H9 (cell line): ENCODE measurements around the gene TSHZ1. TPM values are rescaled to one million over a fixed set of nuclear protein-coding genes. Genes with fewer than 3 reads are reported as not detected.

Source experiments
- DNase-seq: peaks from one replicate; pipeline ENCODE4 v3.0.0-alpha.2; 2017
- H2AFZ ChIP-seq: one replicate; pipeline ENCODE4 v1.6.1; 2013; ENCODE audit warnings: mild to moderate bottlenecking, low read length, control low read depth, moderate library complexity
- H2AK5ac ChIP-seq: 2 replicates; pipeline ENCODE4 v1.6.1; 2013; ENCODE audit warnings: low read length, control low read depth, mixed read lengths; ENCODE audit not compliant: insufficient read length
- H2BK120ac ChIP-seq: one replicate; pipeline ENCODE4 v1.6.1; 2013; ENCODE audit warnings: low read depth, mild to moderate bottlenecking, low read length, control low read depth, inconsistent platforms; ENCODE audit not compliant: poor library complexity, severe bottlenecking
- H2BK12ac ChIP-seq: 2 replicates; pipeline ENCODE4 v1.6.1; 2013; ENCODE audit warnings: low read length, control low read depth, mixed read lengths, low read depth; ENCODE audit not compliant: insufficient read length
- H2BK15ac ChIP-seq: 2 replicates; pipeline ENCODE4 v1.6.1; 2013; ENCODE audit warnings: low read depth, low read length, control low read depth
- H2BK20ac ChIP-seq: one replicate; pipeline ENCODE4 v1.6.1; 2013; ENCODE audit warnings: low read depth, mild to moderate bottlenecking, low read length, control low read depth, inconsistent platforms; ENCODE audit not compliant: poor library complexity, severe bottlenecking
- H2BK5ac ChIP-seq: 2 replicates; pipeline ENCODE4 v1.6.1; 2013; ENCODE audit warnings: low read length, control low read depth, mixed read lengths; ENCODE audit not compliant: insufficient read length
- H3K14ac ChIP-seq: 2 replicates; pipeline ENCODE4 v1.6.1; 2013; ENCODE audit warnings: low read length, control low read depth; ENCODE audit not compliant: insufficient read depth
- H3K18ac ChIP-seq: 2 replicates; pipeline ENCODE4 v1.6.1; 2013; ENCODE audit warnings: low read depth, mild to moderate bottlenecking, mixed read lengths, low read length, control low read depth; ENCODE audit not compliant: insufficient read length
- H3K23ac ChIP-seq: 2 replicates; pipeline ENCODE4 v1.6.1; 2013; ENCODE audit warnings: low read length, control low read depth, mixed read lengths, low read depth; ENCODE audit not compliant: insufficient read length
- H3K23me2 ChIP-seq: 2 replicates; pipeline ENCODE4 v1.6.1; 2013; ENCODE audit warnings: low read depth, mild to moderate bottlenecking, mixed read lengths, low read length, control low read depth; ENCODE audit not compliant: insufficient read length, poor library complexity, severe bottlenecking
- H3K27ac ChIP-seq: 2 replicates; pipeline ENCODE4 v1.5.1; 2013; ENCODE audit warnings: low read length, control low read depth, mixed read lengths, low read depth; ENCODE audit not compliant: insufficient read length
- H3K27me3 ChIP-seq: 2 replicates; pipeline ENCODE4 v1.6.1; 2013; ENCODE audit warnings: low read length, control low read depth, inconsistent platforms; ENCODE audit not compliant: insufficient read depth
- H3K4ac ChIP-seq: 2 replicates; pipeline ENCODE4 v1.6.1; 2013; ENCODE audit warnings: low read depth, mild to moderate bottlenecking, control low read depth, inconsistent platforms, low read length, moderate library complexity
- H3K4me1 ChIP-seq: 2 replicates; pipeline ENCODE4 v1.6.1; 2013; ENCODE audit warnings: low read length, control low read depth, inconsistent platforms; ENCODE audit not compliant: insufficient read depth
- H3K4me2 ChIP-seq: 2 replicates; pipeline ENCODE4 v1.6.1; 2013; ENCODE audit warnings: low read length, control low read depth, mixed read lengths; ENCODE audit not compliant: insufficient read length, insufficient read depth
- H3K56ac ChIP-seq: 2 replicates; pipeline ENCODE4 v1.6.1; 2013; ENCODE audit warnings: low read depth, mild to moderate bottlenecking, mixed read lengths, low read length, control low read depth; ENCODE audit not compliant: insufficient read length
- H3K79me1 ChIP-seq: 2 replicates; pipeline ENCODE4 v1.6.1; 2013; ENCODE audit warnings: low read depth, mild to moderate bottlenecking, moderate library complexity, low read length, control low read depth, inconsistent platforms; ENCODE audit not compliant: insufficient read depth, poor library complexity, severe bottlenecking
- H3K79me2 ChIP-seq: 2 replicates; pipeline ENCODE4 v1.6.1; 2013; ENCODE audit warnings: low read length, control low read depth, inconsistent platforms; ENCODE audit not compliant: insufficient read depth
- H3K9ac ChIP-seq: 2 replicates; pipeline ENCODE4 v1.6.1; 2013; ENCODE audit warnings: low read length, control low read depth, mixed read lengths; ENCODE audit not compliant: insufficient read length; ENCODE audit errors: extremely low read depth
- H3K9me3 ChIP-seq: one replicate; pipeline ENCODE4 v1.6.1; 2013; ENCODE audit warnings: low read depth, low read length, inconsistent platforms; ENCODE audit not compliant: control insufficient read depth
- H3T11ph ChIP-seq: one replicate; pipeline ENCODE4 v1.6.1; 2013; ENCODE audit warnings: mild to moderate bottlenecking, low read length, control low read depth, inconsistent platforms
- H4K20me1 ChIP-seq: one replicate; pipeline ENCODE4 v1.6.1; 2013; ENCODE audit not compliant: control insufficient read depth, insufficient read length, insufficient read depth
- H4K5ac ChIP-seq: 2 replicates; pipeline ENCODE4 v1.6.1; 2013; ENCODE audit warnings: low read depth, mild to moderate bottlenecking, mixed read lengths, low read length, control low read depth; ENCODE audit not compliant: insufficient read length
- H4K8ac ChIP-seq: replicated peaks from 2 replicates; pipeline ENCODE4 v1.6.1; 2013; ENCODE audit warnings: low read length, control low read depth, mixed read lengths, low read depth; ENCODE audit not compliant: insufficient read length
- H4K91ac ChIP-seq: 2 replicates; pipeline ENCODE4 v1.6.1; 2013; ENCODE audit warnings: low read depth, mild to moderate bottlenecking, moderate library complexity, mixed read lengths, low read length, control low read depth; ENCODE audit not compliant: insufficient read length
- H3K27ac Mint-ChIP-seq, 3 experiments: 2 replicates in 2 of 3; 3 replicates in 1 of 3; pipeline ENCODE4 v1.8.0; 2020 to 2021; ENCODE audit warnings: mixed read lengths in 3 of 3, mild to moderate bottlenecking in 1 of 3, moderate library complexity in 1 of 3
- H3K27me3 Mint-ChIP-seq: 2 replicates; pipeline ENCODE4 v1.8.0; 2021; ENCODE audit warnings: low read depth, mild to moderate bottlenecking, moderate library complexity, mixed read lengths
- H3K36me3 Mint-ChIP-seq, 3 experiments: 2 replicates in 2 of 3; 3 replicates in 1 of 3; pipeline ENCODE4 v1.8.0; 2020 to 2021; ENCODE audit warnings: low read depth in 3 of 3, mixed read lengths in 3 of 3; ENCODE audit not compliant: insufficient read depth in 1 of 3
- H3K4me1 Mint-ChIP-seq, 2 experiments: 2 replicates each; pipeline ENCODE4 v1.8.0; 2020; ENCODE audit warnings: mixed read lengths in 2 of 2
- H3K4me3 Mint-ChIP-seq, 2 experiments: 2 replicates in 1 of 2; 3 replicates in 1 of 2; pipeline ENCODE4 v1.8.0; 2020 to 2021; ENCODE audit warnings: mild to moderate bottlenecking in 2 of 2, mixed read lengths in 2 of 2, moderate library complexity in 1 of 2
- H3K9me3 Mint-ChIP-seq, 2 experiments: 2 replicates in 1 of 2; 3 replicates in 1 of 2; pipeline ENCODE4 v1.8.0; 2020; ENCODE audit warnings: mild to moderate bottlenecking in 2 of 2, mixed read lengths in 2 of 2, moderate library complexity in 1 of 2
- WGBS: extraction: QIAGEN DNeasy Blood & Tissue Kit; methylation state at CpG from one replicate; pipeline ENCODE4 v1.1.7; 2013; ENCODE audit warnings: missing lambda C conversion rate, low lambda C conversion rate, mixed read lengths; ENCODE audit not compliant: insufficient read length; ENCODE audit errors: extremely low coverage; 5-methylcytosine and 5-hydroxymethylcytosine counted together
- total RNA-seq: library from RNA; stranded (reverse); gene quantifications from 2 replicates; pipeline ENCODE4 v1.2.1, GENCODE V29; 2021
- TF ChIP-seq, protein P1 (sequence below): fragments of 200-600 bp; sonication (generic); conservative IDR thresholded peaks from 3 replicates; pipeline ENCODE4 v1.8.0; 2021; ENCODE audit warnings: antibody characterized with exemption, mild to moderate bottlenecking

The TSHZ1 gene
- total RNA-seq, 1 experiment from 2014 or later: 0.15 TPM

DNA sequence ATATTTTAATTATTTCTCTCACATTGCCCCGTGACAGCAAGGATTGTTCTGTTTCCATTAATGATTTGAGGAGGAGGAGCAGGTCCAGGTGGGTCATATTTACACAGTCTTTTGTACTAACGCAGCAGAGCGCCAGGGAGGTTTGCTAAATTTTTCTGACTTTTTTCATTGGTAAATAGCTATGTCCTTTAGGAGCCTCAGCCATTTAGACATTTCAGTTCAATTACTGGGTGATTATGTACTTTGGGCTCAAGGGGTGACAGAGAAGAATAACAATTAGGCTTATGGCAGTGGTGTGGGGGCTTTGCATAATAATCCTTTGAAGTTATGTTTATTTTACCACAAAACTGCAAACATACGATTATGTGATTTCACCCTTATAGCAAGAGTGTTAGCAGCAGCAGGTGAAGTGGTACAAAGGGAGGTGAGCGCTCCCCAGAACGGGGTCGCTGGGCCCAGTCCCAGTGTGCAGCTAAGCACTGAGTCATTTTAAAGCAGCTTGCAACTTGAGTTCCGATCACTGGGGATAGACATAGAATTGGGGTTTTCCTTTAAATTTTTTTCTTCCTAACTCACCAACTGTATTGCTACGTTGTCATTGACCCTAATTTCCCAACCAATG, 80.3 kb downstream of the TSHZ1 start:
- no peak overlapping the region for H2BK5ac ChIP-seq
- no peak overlapping the region for H3K4me2 ChIP-seq
- no peaks in the 10 kb centered on the region for H3K4me1 ChIP-seq
- H2BK15ac ChIP-seq: no peak overlapping the region
- no peaks in the 10 kb centered on the region for H3K79me1 ChIP-seq
- no peak overlapping the region for H3T11ph ChIP-seq
- no peaks in the 10 kb centered on the region for H3K23me2 ChIP-seq
- H4K91ac ChIP-seq: no peak overlapping the region
- H4K8ac ChIP-seq: no peak overlapping the region
- H3K56ac ChIP-seq: no peak overlapping the region
- no peaks in the 10 kb centered on the region for H4K20me1 ChIP-seq
- no peak overlapping the region for H3K14ac ChIP-seq
- no peaks in the 10 kb centered on the region for H3K79me2 ChIP-seq
- no peak overlapping the region for H3K9ac ChIP-seq
- H3K4ac ChIP-seq: no peak overlapping the region
- no peak overlapping the region for H2AK5ac ChIP-seq
- DNase-seq: no peak
- no peak overlapping the region for H3K18ac ChIP-seq
- no peaks in the 10 kb centered on the region for H3K9me3 ChIP-seq
- H3K27me3 Mint-ChIP-seq: peaks cover 3% of the 10 kb centered on the region; the same call in 1 of the 2 replicates
- H2BK120ac ChIP-seq: no peak overlapping the region
- H2BK20ac ChIP-seq: no peak overlapping the region
- no peaks in the 10 kb centered on the region for H3K36me3 Mint-ChIP-seq
- no peak overlapping the region for H4K5ac ChIP-seq
- no peak overlapping the region for H3K4me3 Mint-ChIP-seq
- no peaks in the 10 kb centered on the region for H3K27me3 ChIP-seq
- peaks cover 3 to 11% of the 10 kb centered on the region in 2 experiments; a peak in 3 of 4 replicates for H3K4me1 Mint-ChIP-seq
- no peak overlapping the region for H3K27ac ChIP-seq
- no peak overlapping the region for H2AFZ ChIP-seq
- TF ChIP-seq, protein P1, sequence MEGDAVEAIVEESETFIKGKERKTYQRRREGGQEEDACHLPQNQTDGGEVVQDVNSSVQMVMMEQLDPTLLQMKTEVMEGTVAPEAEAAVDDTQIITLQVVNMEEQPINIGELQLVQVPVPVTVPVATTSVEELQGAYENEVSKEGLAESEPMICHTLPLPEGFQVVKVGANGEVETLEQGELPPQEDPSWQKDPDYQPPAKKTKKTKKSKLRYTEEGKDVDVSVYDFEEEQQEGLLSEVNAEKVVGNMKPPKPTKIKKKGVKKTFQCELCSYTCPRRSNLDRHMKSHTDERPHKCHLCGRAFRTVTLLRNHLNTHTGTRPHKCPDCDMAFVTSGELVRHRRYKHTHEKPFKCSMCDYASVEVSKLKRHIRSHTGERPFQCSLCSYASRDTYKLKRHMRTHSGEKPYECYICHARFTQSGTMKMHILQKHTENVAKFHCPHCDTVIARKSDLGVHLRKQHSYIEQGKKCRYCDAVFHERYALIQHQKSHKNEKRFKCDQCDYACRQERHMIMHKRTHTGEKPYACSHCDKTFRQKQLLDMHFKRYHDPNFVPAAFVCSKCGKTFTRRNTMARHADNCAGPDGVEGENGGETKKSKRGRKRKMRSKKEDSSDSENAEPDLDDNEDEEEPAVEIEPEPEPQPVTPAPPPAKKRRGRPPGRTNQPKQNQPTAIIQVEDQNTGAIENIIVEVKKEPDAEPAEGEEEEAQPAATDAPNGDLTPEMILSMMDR: no peak
- H3K27ac Mint-ChIP-seq: no peak overlapping the region
- WGBS: no CpG with 5 or more reads among the region's 9 CpGs
- no peak overlapping the region for H2BK12ac ChIP-seq
- H3K23ac ChIP-seq: no peak overlapping the region
- H3K9me3 Mint-ChIP-seq: no peaks in the 10 kb centered on the region; a peak in 1 of 5 replicates
